Head of caudate nucleus (tissue), 42 donors: ENCODE measurements around the gene IMPG2.
A peak's percentile ranks its signal among the peaks of the same experiment; 100 is the strongest.

ENCODE experiments used
- DNase-seq, 42 donors: peaks; one replicate each; pipeline versions ENCODE4 v3.0.0 to v3.0.0-alpha.2; 2020 to 2021; ENCODE audit warnings: mixed read lengths in 7 of 42
- intact Hi-C: fragments of 100-400 bp; cut with DNase I; formaldehyde crosslinking; loops from one replicate; pipeline ENCODE4 v1.15.0; 2022

Gene IMPG2

GRCh38 chr3:101195951-101196713 lies 124.2 kb downstream of the IMPG2 start:
- DNase-seq, result peak in 3 of 42 donors; percentile 8 to 45 (median 11)
- intact Hi-C loops, result no loop called here

- intact Hi-C loops, result no loop called here
- DNase-seq, result no peak
Measured at GRCh38 chr3:101194392-101194791, 126.0 kb downstream of the IMPG2 start.

GRCh38 chr3:101193957-101194356 lies 126.4 kb downstream of the IMPG2 start:
- intact Hi-C loops, result no loop called here
- DNase-seq, result no peak

GRCh38 chr3:101189796-101190195 lies 130.6 kb downstream of the IMPG2 start:
- DNase-seq, result no peak
- intact Hi-C loops, result no loop called here

GRCh38 chr3:101189176-101189575 lies 131.2 kb downstream of the IMPG2 start:
- DNase-seq, result no peak
- intact Hi-C loops, result no loop called here

- no peak for DNase-seq
- intact Hi-C loops, result no loop called here
Measured at GRCh38 chr3:101185341-101185740, 135.0 kb downstream of the IMPG2 start.

- intact Hi-C loops, result no loop called here
- no peak for DNase-seq
Measured at GRCh38 chr3:101184111-101184510, 136.3 kb downstream of the IMPG2 start.

- no peak for DNase-seq
- intact Hi-C loops, result no loop called here
Measured at GRCh38 chr3:101183151-101183550, 137.2 kb downstream of the IMPG2 start.

GRCh38 chr3:101182734-101183133 lies 137.6 kb downstream of the IMPG2 start:
- intact Hi-C loops, result no loop called here
- no peak for DNase-seq

- DNase-seq, result no peak
- intact Hi-C loops, result no loop called here
Measured at GRCh38 chr3:101181801-101182200, 138.6 kb downstream of the IMPG2 start.

- intact Hi-C loops, result no loop called here
- DNase-seq, result no peak
Measured at GRCh38 chr3:101179637-101180036, 140.7 kb downstream of the IMPG2 start.

- intact Hi-C loops, result no loop called here
- DNase-seq, result no peak
Measured at GRCh38 chr3:101177577-101177976, 142.8 kb downstream of the IMPG2 start.
